COLO668 (cell line): ENCODE measurements around the gene DNAAF3.
"Not testable (repeated sequence)": the region's sequence is repeated elsewhere in the genome, so short reads cannot be mapped to it uniquely, and the experiment has no call there.

Experiments used
- DNase-seq: peaks from one replicate; lab custom pipeline; 2025; ENCODE audit not compliant: unreplicated experiment; lab: John Stamatoyannopoulos, UW

DNAAF3 gene

DNA sequence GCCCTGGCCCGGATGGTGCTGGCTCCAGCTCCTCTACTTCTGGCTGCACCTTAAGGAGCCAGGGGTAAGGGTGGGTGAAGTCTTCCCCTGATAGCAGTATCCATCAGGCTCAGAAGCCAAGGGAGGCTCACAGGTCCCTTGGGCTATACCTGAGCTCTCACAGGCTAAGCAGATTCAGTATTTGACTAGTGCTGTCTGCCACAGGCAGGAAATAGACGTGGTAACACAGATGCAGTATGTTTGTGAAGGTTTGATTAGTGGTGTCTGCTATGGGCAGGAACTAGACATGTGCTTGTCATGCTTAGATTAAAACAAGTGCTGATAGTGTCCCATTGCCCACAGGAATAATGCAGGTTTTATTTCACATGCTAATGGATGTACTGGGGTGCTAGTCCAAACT lies 9.7 kb upstream of the DNAAF3 start:
- no peak for DNase-seq

GRCh38 chr19:55175117-55175867 lies 8.9 kb upstream of the DNAAF3 start:
- DNase-seq: peak; percentile 61

GRCh38 chr19:55174425-55175116 lies 8.2 kb upstream of the DNAAF3 start:
- DNase-seq: no peak

DNA sequence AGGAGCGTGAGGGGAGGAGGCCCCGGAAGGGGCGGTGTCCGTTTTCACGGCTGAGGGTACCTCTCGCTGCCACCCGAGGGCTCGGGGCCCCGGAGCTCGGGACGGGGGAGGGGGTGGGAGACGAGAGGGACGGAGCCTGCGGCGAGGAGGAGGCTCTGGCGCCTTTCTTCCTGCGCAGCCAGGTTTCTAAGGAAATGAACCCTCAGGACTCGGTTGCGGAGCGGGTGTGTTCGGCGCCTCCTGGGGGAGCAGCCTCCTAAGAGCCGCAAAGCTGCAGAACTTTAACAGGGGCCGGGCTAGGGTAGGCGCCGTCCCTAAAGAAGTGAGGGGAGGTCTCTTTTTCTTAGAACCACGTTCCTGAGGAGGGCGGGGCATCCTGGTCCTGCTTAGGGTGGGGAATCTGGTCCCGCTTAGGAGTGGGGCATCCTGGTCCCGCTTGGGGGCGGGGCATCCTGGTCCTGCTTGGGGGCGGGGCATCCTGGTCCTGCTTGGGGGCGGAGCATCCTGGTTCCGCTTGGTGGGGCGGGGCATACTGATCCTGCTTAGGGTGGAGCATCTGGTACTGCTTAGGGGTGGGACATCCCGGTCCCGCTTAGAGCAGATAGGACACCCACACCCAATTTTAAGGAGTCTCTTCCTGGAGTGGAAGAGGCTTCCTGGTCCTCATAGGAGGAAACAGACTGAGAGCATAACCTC lies 7.4 kb upstream of the DNAAF3 start:
- peak; percentile 58 for DNase-seq

DNA sequence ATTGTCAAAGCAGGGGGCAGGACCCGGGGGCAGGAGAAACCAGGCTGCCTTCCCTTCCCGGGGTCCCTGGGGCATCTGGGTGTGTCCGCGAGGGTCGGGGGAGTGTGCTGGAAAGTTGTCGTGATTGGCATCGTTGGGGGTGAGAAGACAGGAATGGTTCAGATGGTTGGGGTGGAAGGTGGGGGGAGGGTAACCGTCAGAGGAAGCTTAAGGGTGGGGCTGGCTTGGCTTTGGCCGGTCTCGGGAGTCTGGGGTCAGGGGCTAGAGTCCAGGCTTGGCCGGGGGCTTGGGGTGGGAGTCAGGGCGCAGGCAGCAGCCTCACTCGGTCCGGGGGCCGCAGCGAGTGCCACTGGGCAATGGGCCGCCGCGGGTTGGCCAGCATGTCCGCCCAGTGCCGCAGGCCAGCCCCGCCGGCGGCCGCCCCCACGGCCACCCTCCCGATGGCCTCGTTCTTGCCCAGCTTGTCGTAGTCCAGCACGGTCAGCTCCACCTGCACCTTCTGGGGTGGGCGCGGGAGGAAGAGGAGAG lies 6.8 kb upstream of the DNAAF3 start:
- no peak for DNase-seq

- no peak for DNase-seq
Observed at GRCh38 chr19:55172741-55173140, 6.3 kb upstream of the DNAAF3 start.

DNA sequence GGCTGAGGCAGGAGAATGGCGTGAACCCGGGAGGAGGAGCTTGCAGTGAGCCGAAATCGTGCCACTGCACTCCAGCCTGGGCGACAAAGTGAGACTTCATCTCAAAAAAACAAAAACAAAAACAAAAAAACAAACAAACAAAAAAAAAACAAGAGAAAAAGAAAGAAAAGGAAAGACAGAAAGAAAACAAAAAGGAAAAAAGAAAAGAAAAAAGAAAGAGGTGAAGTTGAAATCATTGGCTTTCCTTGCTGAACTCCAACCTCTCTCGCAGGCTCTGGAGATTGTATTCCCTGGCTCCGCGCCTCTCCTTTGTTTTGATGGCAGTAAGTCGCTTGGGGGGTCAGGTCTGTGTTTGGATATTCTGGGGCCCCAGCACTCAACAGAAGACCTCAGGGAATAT lies 5.9 kb upstream of the DNAAF3 start:
- DNase-seq: not testable (repeated sequence)

GRCh38 chr19:55171440-55171839 lies 5.0 kb upstream of the DNAAF3 start:
- no peak for DNase-seq

- no peak for DNase-seq
Observed at GRCh38 chr19:55169136-55169535, 2.7 kb upstream of the DNAAF3 start.

- peak; percentile 74 for DNase-seq
Observed at GRCh38 chr19:55165952-55166529, 372 bp downstream of the DNAAF3 start.

DNA sequence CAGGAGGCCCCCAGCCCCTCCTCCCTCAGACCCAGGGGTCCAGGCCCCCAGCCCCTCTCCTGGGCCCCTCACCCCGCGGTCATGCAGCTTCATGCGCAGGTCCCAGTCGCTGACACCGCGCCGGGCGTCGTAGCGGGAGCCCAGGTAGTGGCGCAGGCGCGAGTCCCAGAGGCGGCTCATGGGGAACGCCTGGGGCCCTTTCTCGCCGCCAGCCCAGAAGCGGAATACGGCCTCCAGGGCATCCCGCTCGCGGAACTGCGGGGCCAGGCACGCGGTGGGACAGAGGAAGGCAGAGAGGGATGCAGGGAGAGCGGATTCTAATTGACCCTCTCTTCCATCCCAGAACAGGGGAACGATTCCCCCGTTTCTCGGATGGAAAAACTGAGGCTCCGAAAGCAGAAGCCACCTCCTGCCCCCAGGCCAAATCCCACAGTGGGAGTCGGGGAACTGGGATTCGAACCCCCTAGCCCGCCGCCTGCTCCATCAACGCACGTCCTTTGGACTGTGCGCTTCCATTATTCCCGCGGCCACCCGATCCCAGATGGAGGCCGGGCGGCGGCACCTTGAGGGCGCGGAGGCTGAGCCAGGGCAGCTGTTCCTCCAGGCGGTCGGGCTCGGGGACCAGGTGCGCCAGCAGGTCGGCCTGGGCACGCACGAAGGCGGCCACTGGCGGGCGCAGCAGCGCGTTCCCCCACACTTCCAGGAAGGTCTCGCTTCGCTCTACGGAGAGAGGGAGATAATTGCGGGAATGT lies 4.7 kb downstream of the DNAAF3 start:
- peak; percentile 67 for DNase-seq

- no peak for DNase-seq
Observed at GRCh38 chr19:55160986-55161365, 5.4 kb downstream of the DNAAF3 start.

DNA sequence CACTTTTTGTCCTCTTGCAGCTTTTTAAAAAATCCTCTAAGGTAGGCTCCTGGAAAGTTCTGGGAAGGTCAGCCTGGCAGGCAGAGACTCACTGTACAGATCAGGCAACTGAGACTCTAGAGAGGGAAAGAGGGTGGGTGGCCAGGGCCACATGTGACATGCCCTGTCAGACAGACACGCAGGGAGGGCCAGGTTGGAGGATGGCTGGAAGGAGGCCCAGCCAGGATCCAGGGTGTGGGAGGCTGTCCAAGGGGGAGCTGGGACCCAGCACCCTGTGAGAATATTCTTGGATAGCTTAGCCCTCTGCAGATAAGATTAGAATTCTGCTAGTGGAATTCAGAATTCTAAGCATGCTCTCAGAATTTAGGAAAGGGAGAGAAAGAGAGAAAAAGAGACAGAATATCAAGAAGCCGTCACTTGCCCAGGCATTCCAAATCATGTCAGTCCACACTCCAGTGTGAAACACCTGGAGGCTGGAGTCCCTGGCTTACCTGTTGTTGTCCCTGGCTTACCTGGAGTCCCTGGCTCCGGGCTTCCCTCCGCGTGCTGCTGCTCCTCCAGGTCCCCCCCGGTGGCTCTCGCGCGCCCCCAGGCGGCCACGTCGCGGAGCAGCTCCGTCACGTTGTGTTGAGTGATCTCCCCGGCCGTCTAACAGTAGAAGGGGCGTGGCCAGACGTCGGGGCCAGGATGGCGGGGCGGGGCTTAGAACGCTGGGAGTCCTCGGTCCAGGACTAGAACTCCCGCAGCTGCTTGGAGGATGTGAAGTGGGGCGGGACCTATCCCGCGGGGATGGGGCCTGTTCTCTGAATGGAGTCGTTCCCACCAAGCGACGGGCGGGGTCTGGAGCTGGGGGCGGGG lies 6.1 kb downstream of the DNAAF3 start:
- peak; percentile 94 for DNase-seq

GRCh38 chr19:55158848-55159749 lies 7.3 kb downstream of the DNAAF3 start:
- no peak for DNase-seq

DNA sequence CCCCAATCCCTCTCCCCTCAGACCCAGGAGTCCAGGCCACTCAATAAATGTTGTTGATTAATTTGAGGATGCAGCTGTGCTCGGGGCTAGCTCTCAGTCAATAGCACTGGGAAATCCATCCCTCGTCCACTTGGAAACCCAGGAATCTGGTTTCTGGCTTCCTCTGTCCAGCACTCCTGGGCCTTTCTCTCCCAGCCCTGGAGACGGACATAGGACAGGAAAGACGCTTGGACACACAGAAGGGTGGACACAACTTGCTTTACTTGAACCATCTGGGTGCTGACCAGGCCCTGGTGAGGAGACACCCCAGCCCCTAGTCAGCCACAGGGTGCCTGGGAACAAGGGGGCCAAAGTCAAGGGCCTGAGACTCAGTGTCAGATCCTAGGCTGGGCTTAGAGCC lies 8.0 kb downstream of the DNAAF3 start:
- DNase-seq: no peak

DNA sequence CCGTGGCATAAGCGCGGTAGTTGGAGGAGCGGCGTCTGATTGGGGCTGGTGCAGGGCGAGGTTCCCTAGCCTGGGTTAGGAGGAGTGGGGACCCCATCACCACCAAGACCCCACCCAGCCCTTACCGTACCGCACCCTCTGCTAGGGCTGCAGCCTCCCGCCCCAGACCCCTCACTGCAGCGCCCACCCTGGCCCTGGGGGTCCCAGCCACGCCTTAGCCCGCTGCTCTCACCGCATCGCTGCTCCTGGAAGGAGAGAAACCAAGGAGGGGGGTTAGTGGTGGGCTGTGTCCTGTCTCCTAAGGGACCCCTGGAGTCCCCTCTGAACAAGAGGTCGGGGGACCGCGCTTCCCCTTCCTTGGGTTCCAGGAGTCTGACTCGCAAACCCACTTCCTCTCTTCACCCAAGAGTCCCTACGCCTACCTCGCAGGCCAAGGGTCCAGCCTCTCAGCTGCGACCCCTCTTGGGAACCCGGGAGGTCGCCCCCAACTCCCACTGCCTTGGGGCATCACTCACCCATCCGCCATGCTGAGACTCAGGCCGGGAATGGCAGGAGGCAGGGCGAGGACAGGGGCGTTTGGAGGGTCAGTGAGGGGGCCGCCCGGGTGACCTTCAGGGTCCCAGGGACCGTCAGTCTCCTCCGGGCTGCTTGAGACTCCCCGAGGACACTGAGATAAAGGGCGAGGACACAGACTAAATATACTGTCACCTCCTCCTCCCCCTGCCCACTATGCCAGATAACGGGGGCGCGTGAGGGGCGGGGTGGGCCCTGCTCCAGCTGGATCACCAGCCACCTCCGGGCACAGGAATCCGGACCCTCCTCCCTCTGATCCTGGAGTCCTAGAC lies 9.1 kb downstream of the DNAAF3 start, which contains the start of gene TNNI3:
TNNI3 (minus strand) TSS at position 669 of the 845 bp plus-strand sequence; CDS start at position 526, 143 bp downstream.
- no peak for DNase-seq

DNA sequence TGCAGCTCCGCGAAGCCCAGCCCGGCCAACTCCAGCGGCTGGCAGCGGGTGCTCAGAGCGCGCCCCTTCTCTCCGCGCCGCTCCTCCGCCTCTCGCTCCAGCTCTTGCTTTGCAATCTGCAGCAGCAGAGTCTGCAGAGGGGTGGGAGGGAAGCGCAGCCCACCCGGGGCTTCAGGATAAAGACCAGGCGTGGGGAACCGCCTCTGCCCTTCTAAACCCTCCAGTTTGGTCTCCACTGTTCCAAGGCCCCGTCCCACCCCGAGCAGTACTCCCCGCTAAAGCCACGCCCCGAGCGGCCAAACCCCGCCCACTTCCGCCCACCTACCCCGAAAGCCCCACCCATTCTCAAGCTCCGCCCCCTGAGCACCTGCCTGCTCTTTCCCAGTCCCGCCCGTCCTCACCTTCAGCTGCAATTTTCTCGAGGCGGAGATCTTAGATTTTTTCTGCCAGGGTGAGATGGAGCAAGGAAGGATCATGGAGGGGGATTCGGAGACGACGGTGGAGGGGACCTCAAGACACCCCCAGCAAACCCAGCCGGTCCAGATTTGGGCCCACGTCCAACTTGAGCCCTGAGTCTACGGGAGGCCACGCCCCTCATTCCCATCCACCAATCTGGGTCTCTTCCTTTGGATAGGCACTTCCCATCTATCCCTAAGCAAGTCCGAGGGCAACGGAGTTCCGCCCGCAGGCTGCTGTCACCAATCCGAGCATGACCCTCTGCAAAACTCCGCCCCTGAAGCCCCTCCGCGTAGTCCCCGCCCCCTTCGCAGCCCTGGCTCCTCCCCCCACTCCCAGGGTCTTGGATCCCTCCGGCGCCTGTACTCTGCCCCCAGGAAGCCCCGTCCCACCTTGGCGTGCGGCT lies 10.0 kb downstream of the DNAAF3 start:
- peak; percentile 68 for DNase-seq
